Choroid plexus epithelial cell (primary cell): ENCODE measurements around the gene IFFO2.
A peak's percentile ranks its signal among the peaks of the same experiment; 100 is the strongest.

ENCODE experiments used
- DNase-seq: peaks from one replicate; pipeline ENCODE4 v3.0.0-alpha.2; 2010; ENCODE audit warnings: low read depth
- H3K4me3 ChIP-seq: 2 replicates; pipeline ENCODE4 v1.5.1; 2011; ENCODE audit warnings: low read depth, mild to moderate bottlenecking, control low read depth, low read length, moderate library complexity
- TF ChIP-seq, protein P1 (sequence below): conservative IDR thresholded peaks from 2 replicates; pipeline ENCODE4 v1.5.1; 2011; ENCODE audit warnings: low read depth, mild to moderate bottlenecking, control low read depth, inconsistent platforms, low read length, moderate library complexity

The IFFO2 gene

DNA sequence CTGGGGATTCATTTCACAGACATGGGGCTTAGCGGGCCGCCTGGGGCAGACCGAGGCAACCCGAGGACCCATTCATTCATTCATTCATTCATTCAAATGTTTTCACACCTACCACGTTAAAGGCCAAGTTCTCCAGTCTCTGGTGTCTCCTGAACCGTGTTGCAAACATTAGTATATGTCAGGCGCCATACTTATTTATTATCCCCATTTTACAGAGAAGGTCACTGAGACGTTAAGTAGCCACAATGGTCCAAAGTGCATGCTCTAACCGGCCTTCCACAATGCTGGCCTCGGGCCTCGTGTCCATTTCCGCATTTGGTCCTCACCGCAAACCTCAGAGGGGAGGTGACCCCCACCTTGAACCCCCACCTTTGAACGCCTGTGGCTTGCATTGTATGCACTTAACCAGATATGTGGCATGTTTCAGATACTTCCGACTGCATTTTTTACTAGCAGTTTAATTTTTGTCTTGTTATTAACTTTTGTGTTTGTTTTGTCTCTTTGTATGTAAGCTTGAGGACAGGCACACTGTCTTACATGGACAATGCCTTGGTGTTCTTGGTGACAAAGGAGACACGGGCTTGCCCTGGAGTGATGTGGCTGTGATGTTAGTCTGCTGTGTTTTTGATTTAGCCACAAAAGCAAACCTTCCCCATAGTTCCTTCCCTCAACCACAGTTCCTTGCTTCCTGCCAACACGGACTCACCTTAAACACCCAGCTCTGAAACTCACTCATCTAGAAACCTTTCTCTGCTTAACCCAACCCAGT lies 1.2 kb upstream of the IFFO2 start:
- H3K4me3 ChIP-seq = peak overlapping the region; percentile 78
- DNase-seq = no peak
- TF ChIP-seq, protein P1, sequence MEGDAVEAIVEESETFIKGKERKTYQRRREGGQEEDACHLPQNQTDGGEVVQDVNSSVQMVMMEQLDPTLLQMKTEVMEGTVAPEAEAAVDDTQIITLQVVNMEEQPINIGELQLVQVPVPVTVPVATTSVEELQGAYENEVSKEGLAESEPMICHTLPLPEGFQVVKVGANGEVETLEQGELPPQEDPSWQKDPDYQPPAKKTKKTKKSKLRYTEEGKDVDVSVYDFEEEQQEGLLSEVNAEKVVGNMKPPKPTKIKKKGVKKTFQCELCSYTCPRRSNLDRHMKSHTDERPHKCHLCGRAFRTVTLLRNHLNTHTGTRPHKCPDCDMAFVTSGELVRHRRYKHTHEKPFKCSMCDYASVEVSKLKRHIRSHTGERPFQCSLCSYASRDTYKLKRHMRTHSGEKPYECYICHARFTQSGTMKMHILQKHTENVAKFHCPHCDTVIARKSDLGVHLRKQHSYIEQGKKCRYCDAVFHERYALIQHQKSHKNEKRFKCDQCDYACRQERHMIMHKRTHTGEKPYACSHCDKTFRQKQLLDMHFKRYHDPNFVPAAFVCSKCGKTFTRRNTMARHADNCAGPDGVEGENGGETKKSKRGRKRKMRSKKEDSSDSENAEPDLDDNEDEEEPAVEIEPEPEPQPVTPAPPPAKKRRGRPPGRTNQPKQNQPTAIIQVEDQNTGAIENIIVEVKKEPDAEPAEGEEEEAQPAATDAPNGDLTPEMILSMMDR = no peak

DNA sequence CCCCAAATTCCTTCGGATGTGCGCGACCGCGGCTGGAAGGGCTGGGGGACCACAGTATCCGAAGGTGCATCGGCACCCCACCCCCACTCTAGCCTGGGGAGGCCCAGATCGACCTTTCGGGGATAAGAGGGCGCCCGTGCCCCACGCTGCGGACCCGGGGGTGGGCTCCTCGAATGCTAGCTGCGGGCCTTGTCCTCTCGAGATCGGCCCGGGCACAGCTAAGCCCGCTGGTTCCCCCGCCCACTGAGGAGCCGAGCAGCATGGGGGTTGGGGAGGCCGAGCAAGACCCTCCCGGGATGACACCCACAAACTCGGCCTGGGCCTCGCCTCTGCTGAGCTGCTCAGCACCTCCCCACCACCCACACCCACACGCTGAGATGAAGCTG lies 653 bp upstream of the IFFO2 start:
- TF ChIP-seq, protein P1 = no peak
- peak overlapping the region; percentile 78 for H3K4me3 ChIP-seq
- no peak for DNase-seq

DNA sequence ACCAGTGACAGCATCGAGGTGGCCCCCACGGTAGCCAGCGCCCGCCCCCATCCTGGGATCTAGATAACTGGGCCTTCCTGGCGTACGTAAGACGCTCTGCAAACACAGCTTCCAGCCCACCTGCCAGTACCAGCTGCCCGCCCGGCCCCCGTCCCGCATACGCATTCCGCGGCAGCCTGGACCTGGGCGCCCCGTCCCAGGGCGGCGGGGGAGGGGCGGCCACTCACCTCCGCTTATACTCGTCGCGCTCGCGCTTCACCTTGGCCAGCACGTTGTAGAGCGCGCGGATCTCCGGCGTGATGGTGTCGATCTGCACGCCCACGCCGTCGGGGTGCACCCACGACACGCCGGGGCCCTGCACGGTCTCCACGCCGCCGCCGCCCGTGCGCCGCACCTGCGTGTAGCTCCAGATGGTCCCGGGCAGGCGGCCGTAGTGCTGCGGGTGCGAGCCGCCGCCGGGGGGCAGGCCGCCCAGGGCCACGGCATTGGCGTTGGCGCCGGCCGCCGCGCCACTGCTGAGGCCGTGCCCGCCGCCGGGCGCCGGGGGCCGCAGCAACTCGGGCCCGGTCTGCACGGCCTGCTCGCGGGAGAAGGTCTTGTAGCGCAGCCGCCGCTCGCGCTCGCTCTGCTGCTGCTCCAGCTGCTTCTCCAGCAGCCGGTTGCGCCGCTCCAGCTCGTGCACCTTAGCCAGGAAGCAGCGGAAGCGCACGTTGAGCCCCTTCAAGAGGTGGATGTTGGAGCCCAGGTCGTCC lies 859 bp downstream of the IFFO2 start:
- peak overlapping the region; percentile 78 for H3K4me3 ChIP-seq
- peak; percentile 69 for DNase-seq
- TF ChIP-seq, protein P1 = no peak

DNA sequence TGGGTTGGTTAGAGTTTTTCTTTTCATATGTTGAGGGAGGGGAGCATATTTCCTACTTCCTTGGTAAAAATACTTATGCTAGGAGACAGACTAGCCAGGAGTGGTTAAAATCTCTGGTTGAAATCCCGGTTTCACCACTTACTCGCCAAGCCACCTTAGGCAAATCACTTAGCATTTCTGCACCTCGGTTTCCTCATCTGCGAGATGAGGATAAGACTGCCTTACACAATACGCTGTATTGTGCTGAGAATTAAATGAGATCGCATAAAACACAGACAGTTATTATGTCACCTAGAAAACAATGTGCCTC lies 1.4 kb downstream of the IFFO2 start:
- DNase-seq = no peak
- TF ChIP-seq, protein P1 = no peak
- peak overlapping the region; percentile 78 for H3K4me3 ChIP-seq

DNA sequence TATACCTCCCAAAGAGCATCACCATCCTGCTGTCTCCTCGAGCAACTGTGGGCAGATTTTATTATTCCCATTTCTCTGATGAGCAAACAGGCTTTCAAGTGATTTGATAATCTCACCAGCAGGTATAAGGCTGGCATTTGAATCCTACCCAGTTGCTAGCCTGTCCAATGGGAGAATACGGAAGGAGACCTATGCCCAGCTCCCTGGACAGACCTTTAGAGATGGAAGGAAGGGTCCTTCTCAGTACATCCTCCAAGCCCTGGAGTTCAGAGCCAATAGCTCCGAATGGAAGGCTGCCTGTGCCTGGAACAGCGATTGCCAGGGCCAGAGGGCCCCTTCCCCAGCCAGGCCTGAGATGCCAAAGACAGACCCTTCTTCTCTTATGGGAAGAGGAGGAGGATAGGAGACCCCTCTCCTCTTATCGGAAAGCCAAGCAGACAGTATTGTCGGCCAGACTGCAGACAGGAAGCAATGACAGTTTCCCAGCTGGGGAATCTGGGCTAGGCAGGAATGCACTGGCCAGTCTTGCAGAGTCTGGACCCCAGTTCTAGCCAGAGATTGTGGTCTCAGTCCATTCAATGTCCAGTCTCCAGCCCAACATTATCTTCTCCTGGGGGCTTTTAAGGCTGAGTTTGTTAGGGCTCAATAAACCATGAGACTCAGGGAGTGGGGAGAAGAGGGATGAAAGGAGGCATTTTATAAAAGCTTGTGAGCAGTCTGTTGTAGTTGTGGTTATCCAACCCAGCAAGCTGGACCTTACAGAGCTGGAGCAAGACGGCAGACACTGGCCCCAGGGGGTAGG lies 2.0 kb downstream of the IFFO2 start:
- peak overlapping the region; percentile 19 for H3K4me3 ChIP-seq
- TF ChIP-seq, protein P1 = no peak
- DNase-seq = peak; percentile 44

DNA sequence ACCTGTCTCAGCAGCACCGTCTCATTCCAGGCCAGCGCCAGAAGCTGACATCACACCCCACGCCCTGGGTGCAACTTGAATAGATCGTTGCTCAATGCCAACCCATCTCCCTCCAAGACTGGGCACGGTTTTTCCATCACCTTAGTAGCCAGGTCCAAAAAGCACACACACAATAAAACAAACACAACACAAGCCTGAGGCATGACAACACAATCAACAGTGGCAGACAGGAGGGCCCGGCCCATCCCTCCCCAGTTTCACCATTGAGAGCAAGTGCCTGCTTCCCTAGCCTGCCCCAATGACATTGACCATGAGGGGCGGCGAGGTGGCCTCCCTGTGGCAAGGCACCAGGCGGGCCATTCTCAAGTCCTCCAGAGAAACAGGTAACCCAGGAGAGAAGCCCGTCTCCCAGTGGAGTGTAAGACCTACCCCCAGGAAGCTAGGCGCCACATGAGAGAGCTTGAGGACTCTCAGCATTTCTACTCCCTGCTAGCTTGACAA lies 2.7 kb downstream of the IFFO2 start:
- TF ChIP-seq, protein P1 = no peak
- H3K4me3 ChIP-seq = no peak overlapping the region
- no peak for DNase-seq
